Stimulated activated CD8-positive, alpha-beta memory T cell treated with anti-CD3 and anti-CD28 coated beads, Interleukin-12 subunit alpha, Interleukin-12 subunit beta, amount 100 ng/mL, for 24 hours (primary cell): Measurements from ENCODE around the gene GEMIN5.

Experiments
- DNase-seq: peaks from one replicate; pipeline ENCODE4 v3.0.0-alpha.2; 2020; ENCODE audit errors: extremely low read depth

The GEMIN5 gene

GRCh38 chr5:154850255-154851062 lies 87.6 kb downstream of the GEMIN5 start, which contains the start of gene FAXDC2:
Gene FAXDC2 (minus strand): TSS chr5:154850603. CDS start chr5:154838178, 12,425 bp downstream.
- DNase-seq, result no peak

GRCh38 chr5:154849791-154850201 lies 88.2 kb downstream of the GEMIN5 start:
- DNase-seq, result no peak

- no peak for DNase-seq
Measured at GRCh38 chr5:154849264-154849785, 88.7 kb downstream of the GEMIN5 start.

- DNase-seq, result no peak
Measured at GRCh38 chr5:154844809-154845208, 93.2 kb downstream of the GEMIN5 start.

DNA sequence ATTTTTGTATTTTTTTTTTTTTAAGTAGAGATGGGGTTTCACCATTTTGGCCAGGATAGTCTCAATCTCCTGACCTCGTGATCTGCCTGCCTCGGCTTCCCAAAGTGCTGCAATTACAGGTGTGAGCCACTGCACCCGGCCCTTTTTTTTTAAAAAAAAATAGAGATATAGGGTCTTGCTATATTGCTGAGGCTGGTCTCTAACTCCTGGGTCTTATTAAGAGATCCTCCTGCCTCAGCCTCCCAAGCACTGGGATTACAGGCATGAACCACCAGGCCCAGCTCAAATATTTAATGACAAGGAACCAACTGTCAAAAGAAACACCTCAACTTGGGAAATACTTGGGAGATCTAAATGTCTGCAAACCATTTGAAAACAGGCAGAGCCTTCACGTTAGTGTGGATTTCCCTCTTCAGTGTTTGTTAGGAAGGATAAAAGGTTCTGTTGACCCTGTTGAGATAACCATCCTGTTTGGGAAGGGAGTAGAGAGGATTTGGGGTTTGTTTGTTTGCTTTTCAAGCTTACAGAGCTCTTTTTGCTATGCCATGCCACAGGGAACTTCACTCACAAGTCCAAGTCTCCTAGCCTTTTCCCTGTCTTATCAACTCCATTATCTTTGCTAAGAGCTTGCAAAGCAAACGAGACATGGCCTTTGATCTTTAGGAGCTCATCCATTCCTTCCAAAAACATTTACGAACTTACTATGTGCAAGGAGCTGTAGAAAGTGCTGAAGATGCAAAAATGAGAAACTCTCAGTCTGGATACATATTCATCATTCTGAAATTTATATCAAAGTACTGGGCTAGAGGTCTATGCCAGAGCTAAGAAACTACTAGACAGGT lies 95.1 kb downstream of the GEMIN5 start:
- DNase-seq, result no peak

DNA sequence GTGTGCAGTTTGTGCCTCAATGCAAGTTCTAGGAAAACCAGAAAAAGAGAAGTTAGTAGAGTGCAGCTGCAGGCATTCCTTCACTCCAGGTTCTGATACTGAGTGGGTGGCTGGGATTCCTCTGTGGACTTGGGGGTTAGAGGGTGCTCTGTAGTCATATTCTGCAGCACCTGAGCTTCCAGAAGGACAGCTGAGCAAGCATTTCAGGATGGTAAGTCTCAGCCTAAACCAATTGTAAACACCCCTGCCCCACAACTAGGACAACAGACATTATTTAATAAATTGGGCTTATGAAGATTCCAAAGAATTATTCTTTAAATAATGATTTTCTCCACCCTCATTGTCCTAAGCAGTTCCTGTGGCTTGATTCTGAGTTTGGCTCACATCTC lies 96.7 kb downstream of the GEMIN5 start:
- no peak for DNase-seq

- DNase-seq, result no peak
Measured at GRCh38 chr5:154840435-154841272, 97.4 kb downstream of the GEMIN5 start.
